GM04503 (cell line): ENCODE data around the gene ULBP3.

Experiments
- DNase-seq: peaks from one replicate; pipeline ENCODE4 v3.0.0-alpha.2; 2012; ENCODE audit warnings: low read depth

ULBP3 gene

DNA sequence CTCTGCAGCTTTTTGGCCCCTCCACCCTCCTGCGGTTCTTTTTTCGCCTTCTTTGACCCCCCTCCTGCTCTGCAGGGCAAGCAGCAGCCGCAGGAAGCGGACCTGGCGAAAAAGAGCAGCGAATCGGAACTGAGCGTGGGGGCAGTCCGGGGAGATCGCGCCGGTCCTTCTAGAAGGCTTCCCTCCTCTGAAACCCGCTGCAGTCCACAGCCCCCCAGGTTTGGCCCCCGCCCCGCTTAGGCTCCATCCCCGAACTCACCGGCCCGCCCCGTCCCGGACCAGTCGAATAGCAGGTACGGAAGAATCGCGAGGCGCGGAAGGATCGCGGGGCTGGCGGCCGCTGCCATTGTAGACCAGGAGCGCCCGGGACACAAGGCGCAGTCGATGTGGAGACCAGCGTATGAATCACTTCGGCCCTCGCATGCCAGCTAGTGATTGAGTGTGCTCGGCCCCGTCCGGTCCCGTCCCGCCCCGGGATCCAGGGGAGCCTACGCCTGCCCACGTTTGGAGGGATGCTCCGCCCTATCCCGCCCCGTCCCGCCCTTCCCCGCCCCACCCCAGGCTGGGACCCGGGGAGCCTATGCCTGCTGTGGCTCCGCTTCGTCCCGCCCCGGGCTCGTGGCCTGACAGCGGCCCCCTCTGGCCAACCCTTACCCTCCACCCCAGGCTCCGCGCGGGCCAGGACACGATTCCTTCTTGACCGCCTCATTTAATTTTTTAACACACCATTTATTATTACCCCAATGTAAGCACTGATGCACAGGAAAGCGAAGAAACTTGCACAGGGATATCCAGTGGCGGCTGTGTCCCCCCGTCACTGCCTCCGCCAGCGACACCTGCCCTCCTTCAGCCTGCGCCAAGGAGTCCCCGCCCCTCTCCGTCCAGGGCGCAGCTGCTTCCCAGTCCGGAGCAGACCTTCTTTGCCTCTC lies at the start of gene ULBP3:
ULBP3 (minus strand) TSS at position 402 of the 929 bp plus-strand sequence; CDS start at position 347, 55 bp downstream.
- peak; percentile 78 for DNase-seq

DNA sequence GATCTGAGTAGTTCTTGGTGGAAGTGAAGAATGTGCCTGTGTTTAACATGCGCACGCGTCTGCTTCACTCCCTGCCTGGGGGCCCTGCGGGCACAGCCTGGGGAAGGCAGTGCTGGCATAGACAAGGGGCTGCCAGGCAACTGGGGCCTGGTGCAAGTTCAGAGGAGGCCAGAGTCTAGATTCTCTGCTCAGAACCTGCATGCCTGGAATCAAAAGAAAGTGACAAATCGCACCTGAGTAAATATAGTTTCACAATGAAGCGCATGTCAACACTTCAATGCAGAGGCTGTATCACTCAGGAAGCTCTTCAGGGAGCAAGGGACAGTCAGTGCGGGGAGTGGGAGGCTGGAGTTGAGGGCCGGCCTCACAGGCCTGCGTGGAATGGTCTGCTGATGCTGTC lies 49.7 kb upstream of the ULBP3 start:
- no peak for DNase-seq

DNA sequence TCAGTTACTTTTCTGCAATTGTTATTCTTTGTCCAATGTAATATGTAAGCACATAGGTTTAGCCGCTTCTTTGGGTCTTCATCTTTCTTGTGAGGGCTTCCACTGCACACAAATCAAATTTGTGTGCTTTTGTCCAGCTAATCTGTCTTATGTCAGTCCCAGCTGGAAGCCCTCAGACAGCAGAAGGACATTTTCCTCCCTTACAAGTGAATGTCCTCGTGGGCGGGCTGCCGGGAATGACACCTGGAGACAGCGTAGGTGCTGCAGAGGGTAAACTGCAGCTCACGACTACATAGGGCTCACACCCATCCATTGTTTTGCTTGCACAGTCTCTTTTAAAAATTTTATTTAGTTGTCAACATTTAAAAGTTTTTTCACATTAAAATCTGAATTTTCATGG lies 49.3 kb upstream of the ULBP3 start:
- DNase-seq: no peak

DNA sequence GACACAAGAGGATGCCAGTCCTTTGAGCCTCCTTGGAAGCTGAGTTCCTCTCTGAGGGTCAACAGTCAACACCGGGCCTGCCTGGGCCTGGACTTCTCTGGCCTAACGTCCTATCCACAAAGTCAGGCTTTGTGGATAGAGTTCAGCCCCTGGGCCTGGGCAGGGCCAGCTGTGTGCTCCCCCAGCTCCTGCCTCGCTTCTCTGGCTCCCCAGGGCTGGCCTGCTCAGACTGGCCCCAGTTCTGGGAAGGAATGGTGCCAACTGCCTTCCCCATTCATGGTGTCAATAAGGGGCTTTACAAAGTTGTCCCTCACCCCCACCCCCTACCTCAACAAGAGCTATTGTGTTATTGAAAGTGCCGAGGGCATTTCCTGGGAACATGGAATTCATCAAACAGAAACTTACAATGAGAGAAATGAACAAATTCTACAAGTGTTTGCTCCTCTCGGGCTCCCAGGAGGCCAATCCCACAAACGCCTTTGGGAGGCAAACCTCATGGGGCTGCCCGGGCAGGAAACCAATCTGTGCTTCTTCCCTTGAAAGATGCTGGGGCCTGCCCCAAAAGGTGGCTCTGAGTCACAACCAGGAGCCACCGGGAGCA lies 47.4 kb upstream of the ULBP3 start:
- no peak for DNase-seq

DNA sequence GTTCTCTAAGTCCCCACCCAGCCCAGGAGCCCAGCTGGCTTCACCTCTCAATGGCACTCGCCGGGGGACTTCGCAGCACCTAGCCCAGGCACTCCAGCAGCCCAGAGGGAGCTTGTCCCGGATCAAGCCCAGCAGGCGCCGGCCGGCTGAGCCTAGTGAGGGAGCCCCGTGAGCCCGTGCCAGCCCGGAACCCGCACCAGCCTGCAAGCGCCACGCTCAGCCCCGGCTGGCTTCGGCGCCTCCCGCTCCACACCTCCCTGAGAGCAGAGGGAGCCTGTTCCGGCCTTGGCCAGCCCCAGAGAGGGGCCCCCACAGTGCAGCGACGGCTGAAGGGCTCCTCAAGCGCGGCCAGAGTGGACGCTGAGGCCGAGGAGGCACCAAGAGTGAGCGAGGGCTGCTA lies 46.8 kb upstream of the ULBP3 start:
- no peak for DNase-seq

DNA sequence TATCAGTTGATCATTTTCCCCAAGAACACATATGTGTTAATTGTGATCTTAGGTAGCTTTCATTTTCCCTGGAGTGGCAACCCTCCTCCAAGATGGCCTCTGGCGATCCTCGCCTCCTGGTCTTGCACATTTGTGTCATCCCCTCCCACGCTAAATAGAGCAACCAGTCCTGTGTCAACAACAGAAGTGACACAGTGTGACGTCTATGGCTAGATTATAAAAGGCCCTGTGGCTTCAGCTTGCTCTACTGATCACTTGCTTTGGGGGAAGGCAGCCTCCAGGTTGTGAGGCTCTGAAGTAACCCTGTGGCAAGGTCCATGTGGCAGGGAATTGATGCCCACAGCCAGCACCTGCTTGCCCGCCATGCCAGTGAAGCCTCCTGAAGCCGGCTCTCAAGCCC lies 43.3 kb upstream of the ULBP3 start:
- DNase-seq: no peak

DNA sequence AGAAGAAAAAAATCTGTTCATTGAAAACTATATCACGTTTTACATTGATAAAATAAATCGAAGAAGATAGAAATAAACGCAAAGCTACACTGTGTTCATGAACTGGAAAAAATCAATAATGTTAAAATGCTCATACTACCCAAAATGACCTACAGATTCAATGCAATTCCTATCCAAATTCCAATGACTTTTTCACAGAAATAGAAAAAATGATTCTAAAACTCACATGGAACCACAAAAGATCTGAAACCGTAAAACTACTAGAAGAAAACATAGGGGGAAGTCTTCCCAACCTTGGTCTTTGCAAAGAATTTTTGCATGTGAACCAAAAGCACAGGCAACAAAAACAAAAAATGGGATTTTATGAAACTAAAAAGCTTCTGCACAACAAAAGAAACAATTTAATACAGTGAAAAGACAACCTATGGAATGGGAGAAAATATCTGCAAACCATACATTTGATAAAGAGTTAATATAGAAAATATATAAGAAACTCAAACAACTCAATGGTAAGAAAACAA lies 33.9 kb upstream of the ULBP3 start:
- no peak for DNase-seq

DNA sequence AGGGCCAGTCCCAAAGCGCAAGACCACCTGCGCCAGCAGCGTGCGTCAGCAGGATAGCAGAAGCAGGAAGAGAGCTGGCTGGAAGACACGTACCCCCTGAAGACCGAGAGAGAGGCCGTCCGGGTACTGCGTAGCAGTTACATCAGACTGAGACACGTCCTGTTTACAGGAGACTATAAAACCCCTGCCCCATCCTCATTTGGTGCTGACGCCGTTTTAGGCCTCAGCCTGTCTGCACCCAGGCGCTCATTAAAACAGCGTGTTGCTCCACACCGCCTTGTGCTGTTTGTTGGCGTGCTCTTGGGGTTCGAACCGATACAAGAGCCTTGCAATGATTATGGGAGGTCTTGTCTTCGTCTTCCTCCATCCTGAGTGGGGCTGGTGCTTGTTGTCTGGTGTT lies 31.8 kb upstream of the ULBP3 start:
- no peak for DNase-seq

DNA sequence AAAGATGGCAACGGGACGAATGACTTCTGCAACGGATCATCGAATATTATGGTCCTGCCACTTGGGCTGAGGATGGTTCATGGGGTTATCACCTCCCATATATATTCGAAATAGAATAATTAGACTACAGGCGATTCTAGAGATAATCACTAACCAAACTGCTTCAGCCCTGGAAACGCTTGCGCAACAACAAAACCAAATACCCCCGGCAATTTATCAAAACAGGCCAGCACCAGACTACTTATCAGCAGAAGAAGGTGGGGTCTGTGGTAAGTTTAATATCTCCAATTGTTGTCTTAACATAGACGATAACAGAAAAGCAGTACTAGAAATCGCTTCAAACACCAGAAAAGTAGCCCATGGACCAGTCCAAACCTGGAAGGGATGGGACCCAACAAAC lies 31.0 kb upstream of the ULBP3 start:
- DNase-seq: no peak

DNA sequence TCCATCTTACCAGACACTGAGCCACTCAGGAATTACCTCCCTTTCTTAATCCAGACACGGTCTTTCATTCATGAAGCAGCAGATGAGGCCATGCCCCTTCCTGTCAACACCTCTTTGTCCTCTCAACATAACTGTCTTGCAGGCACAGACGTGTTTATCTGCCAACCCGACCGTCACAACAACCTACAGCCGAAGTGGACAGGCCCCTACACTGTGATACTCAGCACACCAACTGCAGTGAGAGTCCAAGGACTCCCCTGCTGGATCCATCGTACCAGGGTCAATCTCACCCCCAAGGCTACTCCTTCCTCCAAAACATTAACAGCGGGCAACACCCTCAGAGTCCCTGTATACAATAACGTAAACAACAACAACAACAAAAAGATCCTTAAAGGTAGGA lies 30.6 kb upstream of the ULBP3 start:
- DNase-seq: no peak

DNA sequence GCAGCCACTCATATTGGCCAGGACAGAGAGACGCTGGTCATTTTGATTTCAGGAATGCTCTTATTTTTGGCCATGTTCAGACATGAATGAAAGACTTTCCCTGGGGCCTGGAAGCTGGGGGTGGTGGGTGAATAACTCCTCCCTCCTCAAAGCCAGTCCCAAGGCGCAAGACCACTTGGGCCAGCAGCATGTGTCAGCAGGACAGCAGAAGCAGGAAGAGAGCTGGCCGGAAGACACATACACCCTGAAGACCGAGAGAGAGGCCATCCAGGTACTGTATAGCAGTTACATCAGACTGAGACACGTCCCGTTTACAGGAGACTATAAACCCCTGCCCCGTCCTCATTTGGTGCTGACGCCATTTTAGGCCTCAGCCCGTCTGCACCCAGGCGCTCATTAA lies 29.2 kb upstream of the ULBP3 start:
- DNase-seq: no peak

DNA sequence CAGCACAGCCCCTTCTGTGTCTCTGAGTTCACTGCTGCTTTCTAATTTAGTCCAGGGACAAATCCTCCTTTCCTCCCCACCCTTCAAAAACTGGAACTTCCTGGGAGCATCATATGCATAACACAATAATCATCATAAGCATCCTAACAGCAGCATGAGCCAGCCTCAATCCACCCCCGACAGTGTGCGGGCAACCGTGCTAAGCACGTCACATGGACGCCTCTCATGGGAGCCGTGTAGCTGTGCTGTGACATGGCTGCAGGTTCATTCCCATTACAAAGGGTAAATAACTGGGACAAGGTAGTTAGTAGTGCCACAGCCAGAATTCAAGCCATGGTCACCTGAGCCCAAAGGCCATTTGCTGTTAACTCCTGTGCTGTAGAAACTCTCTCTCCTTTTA lies 24.5 kb upstream of the ULBP3 start:
- DNase-seq: no peak

DNA sequence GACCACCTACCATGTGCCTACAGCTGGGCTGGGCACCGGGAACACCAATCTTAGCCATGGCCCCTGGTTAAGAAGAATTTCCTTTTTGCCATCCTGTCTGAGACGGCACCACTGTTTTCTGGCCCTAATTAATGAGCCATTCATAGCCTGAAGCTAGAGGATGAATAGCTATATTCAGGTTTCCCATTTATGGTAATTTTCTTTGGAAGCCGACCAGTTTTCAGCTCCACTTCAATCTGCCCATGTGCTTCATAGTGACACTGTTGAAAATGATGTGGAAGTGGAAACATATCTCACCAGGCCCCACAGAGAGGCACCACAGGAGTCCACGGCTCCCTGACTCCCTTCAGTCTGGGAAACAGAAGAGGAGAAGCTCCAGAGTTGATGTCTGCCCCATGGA lies 22.6 kb upstream of the ULBP3 start:
- DNase-seq: no peak

DNA sequence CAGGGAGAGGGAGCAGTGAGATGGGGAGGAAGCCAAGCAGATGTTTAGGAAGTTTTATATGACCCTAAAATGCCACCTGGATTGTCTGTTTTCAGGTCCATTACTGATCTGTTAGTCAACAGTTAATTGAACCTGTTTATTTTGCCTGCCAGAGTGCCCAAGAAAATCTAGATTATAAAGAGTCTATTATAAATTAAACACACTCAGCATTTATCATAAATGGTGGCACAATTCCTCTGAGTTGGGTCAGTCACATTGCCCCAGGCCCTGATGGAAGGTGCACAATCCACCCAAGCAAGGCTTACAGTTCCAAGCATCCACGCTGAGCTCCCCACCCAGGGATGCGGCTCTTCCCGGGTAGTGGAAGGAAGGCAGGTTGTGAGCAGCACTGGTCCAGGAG lies 21.4 kb upstream of the ULBP3 start:
- DNase-seq: no peak

DNA sequence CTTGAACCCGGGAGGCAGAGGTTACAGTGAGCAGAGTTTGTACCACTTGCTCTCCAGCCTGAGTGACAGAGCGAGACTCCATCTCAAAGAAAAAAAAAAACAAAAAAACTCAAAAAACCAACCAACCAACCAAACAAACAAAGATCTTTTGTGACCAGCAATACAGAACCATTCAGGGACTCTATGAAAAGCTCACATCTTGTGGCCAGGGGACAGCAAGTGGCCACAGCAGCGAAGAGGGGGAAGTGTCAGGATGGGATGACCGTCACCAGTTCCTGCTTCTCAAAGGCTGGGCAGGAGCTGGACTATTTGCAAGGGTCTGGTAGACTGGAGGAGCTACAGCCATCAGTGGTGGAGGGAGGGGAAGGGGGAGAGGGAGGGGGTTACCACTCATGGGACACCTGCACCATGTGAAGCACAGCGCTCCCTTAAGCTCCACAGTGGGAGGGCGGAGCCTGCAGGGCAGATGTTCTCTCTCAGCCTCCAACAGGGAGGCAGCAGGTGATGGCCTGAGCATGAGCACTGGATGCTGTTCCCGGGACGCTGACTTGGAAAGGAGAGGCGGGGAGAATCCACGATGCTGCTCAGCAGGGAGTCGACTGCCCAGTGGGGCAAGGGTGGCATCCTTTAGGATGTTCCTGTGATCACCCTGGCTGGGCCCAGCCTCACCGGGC lies 19.7 kb upstream of the ULBP3 start:
- no peak for DNase-seq

DNA sequence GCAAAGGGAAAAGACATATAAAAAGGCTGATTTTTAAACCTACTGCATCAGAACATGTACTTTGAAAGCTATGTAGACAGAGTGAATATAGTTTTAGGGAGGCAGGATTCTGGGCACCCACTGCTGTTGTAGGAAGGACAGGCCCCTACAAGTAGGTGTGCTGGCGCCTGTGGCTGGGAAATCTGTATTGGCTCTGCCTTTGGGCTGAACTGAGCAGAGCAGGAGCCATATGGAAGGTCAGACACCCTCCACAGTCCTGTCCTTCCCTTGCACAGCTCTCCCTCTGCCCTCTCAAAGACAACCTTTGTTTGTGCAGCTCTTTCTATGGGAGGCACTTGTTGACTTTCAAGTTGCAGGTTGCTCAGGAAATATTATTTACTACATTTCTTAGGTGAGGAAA lies 18.4 kb upstream of the ULBP3 start:
- no peak for DNase-seq

DNA sequence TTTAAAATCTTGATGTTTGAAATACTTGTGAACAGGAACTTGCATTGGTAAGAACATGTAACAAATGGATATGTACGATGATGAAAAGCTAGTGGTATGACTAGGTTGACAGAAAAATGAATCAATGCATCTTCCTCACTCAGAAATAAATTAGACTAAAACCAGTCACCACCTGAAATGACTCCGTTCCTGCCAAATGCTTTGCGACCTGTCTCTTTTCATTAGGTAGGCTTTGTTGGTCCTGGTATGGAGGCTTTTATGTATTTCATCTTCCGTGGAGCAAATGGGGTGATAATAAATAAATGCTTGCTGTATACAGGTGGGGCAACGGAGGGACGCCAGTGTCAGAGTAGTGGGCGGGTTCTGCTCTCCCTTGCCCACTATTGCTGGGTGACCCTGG lies 17.1 kb upstream of the ULBP3 start:
- no peak for DNase-seq

DNA sequence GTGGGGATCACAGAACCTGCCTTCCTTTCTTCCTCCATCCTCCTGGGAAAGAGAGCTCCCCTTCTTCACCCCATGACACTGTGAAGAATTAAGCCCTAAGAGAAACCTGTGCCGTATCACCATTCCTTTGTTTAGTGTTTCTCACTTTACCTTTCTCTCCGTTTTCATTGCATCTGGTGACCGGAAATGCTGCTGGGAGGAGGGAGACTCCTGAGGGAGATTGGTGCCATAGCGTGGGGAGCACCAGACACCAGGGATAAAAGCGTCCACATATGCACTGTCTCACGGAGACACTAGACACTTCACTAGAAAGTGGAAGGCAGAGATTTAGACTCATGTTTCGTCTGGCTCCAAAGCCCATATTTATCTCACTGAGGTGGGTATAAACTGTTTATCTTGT lies 15.5 kb upstream of the ULBP3 start:
- DNase-seq: no peak

DNA sequence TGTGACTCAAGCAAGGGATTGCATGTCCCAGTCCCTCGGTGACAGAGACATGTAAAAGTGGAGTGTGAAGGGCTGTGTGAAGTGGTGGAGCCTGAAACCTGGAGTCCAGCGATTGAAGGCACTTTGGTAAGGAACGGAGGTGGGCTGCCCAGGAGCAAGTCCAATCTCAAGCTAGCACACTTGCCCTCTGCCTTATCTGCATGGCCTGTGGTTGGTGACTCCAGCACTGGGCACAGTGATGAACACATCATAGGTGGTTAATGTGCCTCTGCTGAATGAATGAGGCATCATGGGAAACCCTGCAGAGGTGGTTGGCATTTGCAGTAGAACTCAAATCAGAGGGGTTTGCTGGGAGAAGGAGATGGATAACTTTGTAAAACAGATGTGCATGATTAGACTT lies 14.9 kb upstream of the ULBP3 start:
- no peak for DNase-seq

DNA sequence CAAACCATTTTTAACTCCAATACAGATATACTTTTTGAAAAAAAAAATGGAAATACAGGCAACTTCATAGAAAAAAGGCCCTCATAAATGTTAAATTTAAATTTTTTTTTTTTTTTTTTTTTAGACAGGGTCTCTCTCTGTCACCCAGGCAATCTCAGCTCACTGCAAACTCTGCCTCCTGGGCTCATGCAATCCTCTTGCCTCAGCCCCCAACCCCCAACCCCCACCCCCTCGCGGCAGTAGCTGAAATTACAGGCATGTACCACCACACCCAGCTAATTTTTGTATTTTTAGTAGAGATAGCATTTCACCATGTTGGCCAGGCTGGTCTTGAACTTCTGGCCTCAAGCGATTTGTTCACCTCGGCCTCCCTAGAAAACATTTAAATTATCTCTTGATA lies 12.8 kb upstream of the ULBP3 start:
- DNase-seq: no peak

DNA sequence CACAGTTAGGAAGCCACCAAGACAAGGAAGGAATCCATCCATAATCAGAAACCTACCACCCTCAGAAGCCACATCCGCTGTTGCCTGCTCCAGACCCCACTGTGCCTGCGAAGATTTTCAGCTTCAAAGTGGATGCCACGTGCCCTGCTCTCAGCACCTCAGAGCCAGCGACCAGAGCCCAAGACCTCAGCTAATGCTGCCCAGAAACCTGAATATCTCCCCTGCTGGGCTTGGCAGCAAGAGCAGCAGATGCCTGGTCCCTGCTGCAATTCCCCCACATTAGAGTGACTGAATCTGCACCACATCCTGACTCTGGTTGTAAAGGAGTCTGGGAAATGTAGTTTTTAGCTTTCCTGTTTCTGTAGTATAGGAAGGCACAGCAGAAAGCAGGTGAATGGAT lies 10.7 kb upstream of the ULBP3 start:
- DNase-seq: no peak

DNA sequence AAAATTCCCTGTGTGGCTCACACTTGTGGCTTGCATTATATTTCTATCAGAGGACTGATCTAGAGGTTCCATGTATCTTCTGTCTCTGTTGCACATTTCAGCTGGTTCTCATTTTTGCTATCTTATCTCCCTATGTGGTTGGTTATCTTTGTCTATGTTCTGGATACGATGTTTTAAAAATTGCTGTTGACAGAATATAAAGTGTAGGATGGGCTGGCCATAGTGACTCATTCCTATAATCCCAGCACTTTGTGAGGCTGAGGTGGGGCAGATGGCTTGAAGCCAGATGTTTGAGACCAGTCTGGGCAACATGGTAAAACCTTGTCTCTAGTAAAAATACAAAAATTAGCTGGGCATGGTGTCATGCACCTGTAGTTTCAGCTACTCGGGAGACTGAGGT lies 9.9 kb upstream of the ULBP3 start:
- DNase-seq: no peak
